ENCODE data around the gene EXOC3. TPM values are rescaled to one million over a fixed set of nuclear protein-coding genes. Genes with fewer than 3 reads are reported as not detected.

The EXOC3 gene
- total RNA-seq, 1 experiment from 2014 or later: 52.4 TPM

DNA sequence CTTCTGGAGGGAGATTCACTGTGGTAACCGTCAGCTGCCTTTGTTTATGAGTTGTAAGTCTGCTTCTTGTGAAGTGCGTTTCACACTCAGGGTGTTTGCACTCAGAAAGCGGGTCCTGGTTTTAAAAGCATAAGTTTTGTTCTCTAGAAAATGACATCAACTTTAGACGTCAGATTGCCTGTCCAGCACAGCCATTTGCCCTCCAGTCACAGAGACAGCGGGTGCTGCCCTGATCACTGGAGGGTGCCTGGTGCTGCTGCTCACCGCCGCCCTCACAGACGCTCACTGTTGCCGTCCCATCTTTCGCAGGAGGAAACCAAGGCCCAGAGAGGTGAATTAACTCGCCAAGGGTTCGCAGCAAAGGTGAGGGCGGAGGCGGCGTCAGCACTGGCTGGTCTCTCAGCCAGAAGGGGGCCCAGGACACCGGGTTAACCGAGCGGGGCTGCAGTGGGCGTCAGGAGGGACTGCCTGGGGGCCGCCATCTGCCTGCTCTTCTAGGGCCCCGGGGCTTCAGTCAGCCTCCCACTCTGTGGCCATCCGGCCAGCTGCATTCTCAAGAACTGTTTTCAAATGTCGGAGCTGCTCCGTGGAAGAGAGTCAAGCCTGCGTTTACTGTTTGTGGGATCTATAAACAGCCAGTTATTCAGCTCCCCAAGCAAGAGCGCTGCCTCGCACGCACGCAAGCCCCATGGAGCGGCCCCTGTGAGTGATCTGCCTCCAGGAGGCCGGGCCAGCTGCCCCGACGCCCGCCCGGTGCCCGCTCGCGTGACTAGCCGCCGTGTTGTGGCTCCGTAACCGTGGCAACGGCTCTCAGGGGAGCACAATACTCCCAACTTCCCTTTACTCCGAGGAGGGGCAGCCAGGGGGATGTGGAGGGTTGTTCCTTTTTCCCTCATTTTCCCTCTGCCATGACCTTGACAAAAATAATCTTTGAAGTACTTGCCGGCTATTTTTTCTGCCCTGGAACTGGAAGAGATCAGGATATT is 43.4 kb upstream of the EXOC3 start:
- RAD21 ChIA-PET (ENCODE audit: low non-redundant PET in 1 of 2, low total read pairs in 2 of 2, uncharacterized antibody in 2 of 2, unreplicated experiment in 2 of 2): no interaction called here
- Histone ChIP-seq H3K27ac (ENCODE audit: low read depth, low read length) (peak overlapping the region; percentile 60), H3K9ac (ENCODE audit: low read length) (peak overlapping the region; percentile 74), H3K36me3 (ENCODE audit: control insufficient read depth in 1 of 2, insufficient read depth in 2 of 2, low read length in 2 of 2) (no peaks in the 10 kb centered on the region), H3K27me3 (ENCODE audit: insufficient read depth, low read length) (no peaks in the 10 kb centered on the region), H3K79me2 (ENCODE audit: insufficient read depth, low read length) (no peaks in the 10 kb centered on the region), H4K20me1 (ENCODE audit: insufficient read depth) (no peaks in the 10 kb centered on the region), H3K4me3 (replicated peaks in 1 of 2; ENCODE audit: low read depth in 1 of 2, low read length in 2 of 2) (peak overlapping the region; percentile 14 to 50), H3K4me2 (ENCODE audit: low read length) (peak overlapping the region; percentile 72), H2AFZ (ENCODE audit: low read depth, low read length, poor library complexity, severe bottlenecking) (no peak overlapping the region), H3K9me3 (ENCODE audit: control insufficient read depth in 1 of 2, insufficient read depth in 1 of 2, low read depth in 1 of 2, low read length in 2 of 2) (no peaks in the 10 kb centered on the region), H3K9me2 (ENCODE audit: insufficient read depth) (no peaks in the 10 kb centered on the region), H3K4me1 (ENCODE audit: control insufficient read depth in 1 of 2, insufficient read depth in 2 of 2, low read length in 2 of 2) (peaks cover 17 to 64% of the 10 kb centered on the region in 2 experiments)
- CTCF ChIA-PET: no interaction called here
- peak; percentile 40 for DNase-seq (ENCODE audit: low read depth, low spot score)
- intact Hi-C loops (cut with micrococcal nuclease): no loop called here
- POLR2A ChIA-PET: interaction anchor here (1.0 kb wide), 1 partner anchor 15 kb away, joined by 3 read pairs; no protein-coding TSS in a partner anchor
- peak; percentile 87 for ATAC-seq
- BruUV-seq (replicated peaks): TSS peak; percentile 70
- TF ChIP-seq ZFX (IDR thresholded peaks at IDR 0.05) (no peak), TCF7L2 (IDR thresholded peaks at IDR 0.05; ENCODE audit: borderline replicate concordance, extremely low read depth, insufficient read depth, insufficient read length) (peak; percentile 99), SP1 (IDR thresholded peaks at IDR 0.05; ENCODE audit: low read depth) (peak; percentile 32; the same call in 1 of the 2 replicates), SRF (IDR thresholded peaks at IDR 0.05; ENCODE audit: low read depth) (no peak), FOSL1 (IDR thresholded peaks at IDR 0.05; ENCODE audit: low read depth) (no peak), EGR1 (IDR thresholded peaks at IDR 0.05; ENCODE audit: low read depth) (no peak), EZH2 (IDR thresholded peaks at IDR 0.05) (no peak), SIN3A (IDR thresholded peaks at IDR 0.05; ENCODE audit: low read depth) (no peak), POLR2AphosphoS5 (IDR thresholded peaks at IDR 0.05; ENCODE audit: low read depth, low read length) (peak; percentile 35; the same call in 1 of the 2 replicates), JUND (IDR thresholded peaks at IDR 0.05) (no peak; the same call in 1 of the 2 replicates), POLR2A (IDR thresholded peaks at IDR 0.05; ENCODE audit: borderline replicate concordance, extremely low read depth, insufficient read depth, insufficient read length) (no peak), ELF1 (IDR thresholded peaks at IDR 0.05; ENCODE audit: borderline replicate concordance, low read depth) (no peak)
- TF ChIP-seq, protein P1, sequence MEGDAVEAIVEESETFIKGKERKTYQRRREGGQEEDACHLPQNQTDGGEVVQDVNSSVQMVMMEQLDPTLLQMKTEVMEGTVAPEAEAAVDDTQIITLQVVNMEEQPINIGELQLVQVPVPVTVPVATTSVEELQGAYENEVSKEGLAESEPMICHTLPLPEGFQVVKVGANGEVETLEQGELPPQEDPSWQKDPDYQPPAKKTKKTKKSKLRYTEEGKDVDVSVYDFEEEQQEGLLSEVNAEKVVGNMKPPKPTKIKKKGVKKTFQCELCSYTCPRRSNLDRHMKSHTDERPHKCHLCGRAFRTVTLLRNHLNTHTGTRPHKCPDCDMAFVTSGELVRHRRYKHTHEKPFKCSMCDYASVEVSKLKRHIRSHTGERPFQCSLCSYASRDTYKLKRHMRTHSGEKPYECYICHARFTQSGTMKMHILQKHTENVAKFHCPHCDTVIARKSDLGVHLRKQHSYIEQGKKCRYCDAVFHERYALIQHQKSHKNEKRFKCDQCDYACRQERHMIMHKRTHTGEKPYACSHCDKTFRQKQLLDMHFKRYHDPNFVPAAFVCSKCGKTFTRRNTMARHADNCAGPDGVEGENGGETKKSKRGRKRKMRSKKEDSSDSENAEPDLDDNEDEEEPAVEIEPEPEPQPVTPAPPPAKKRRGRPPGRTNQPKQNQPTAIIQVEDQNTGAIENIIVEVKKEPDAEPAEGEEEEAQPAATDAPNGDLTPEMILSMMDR (IDR thresholded peaks at IDR 0.05 in 2 of 3, conservative IDR thresholded peaks at IDR 0.05 in 1 of 3; ENCODE audit: borderline replicate concordance in 1 of 3, insufficient read depth in 1 of 3, low read depth in 2 of 3, low read length in 2 of 3): 0 out of 6 replicates have a peak, but pooled peaks of 1 of the 3 experiments have one; percentile 2
- TF ChIP-seq, protein P2, sequence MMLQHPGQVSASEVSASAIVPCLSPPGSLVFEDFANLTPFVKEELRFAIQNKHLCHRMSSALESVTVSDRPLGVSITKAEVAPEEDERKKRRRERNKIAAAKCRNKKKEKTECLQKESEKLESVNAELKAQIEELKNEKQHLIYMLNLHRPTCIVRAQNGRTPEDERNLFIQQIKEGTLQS (IDR thresholded peaks at IDR 0.05): no peak
- TF ChIP-seq, protein P3, sequence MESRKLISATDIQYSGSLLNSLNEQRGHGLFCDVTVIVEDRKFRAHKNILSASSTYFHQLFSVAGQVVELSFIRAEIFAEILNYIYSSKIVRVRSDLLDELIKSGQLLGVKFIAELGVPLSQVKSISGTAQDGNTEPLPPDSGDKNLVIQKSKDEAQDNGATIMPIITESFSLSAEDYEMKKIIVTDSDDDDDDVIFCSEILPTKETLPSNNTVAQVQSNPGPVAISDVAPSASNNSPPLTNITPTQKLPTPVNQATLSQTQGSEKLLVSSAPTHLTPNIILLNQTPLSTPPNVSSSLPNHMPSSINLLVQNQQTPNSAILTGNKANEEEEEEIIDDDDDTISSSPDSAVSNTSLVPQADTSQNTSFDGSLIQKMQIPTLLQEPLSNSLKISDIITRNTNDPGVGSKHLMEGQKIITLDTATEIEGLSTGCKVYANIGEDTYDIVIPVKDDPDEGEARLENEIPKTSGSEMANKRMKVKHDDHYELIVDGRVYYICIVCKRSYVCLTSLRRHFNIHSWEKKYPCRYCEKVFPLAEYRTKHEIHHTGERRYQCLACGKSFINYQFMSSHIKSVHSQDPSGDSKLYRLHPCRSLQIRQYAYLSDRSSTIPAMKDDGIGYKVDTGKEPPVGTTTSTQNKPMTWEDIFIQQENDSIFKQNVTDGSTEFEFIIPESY (IDR thresholded peaks at IDR 0.05; ENCODE audit: extremely low read depth, insufficient replicate concordance, low read length): no peak
- TF ChIP-seq, protein P4, sequence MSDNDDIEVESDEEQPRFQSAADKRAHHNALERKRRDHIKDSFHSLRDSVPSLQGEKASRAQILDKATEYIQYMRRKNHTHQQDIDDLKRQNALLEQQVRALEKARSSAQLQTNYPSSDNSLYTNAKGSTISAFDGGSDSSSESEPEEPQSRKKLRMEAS (IDR thresholded peaks at IDR 0.05): peak; percentile 75
